ENCODE results near the gene POLE2.
A peak's percentile ranks its signal among the peaks of the same experiment; 100 is the strongest.
"Not testable (repeated sequence)": the region's sequence is repeated elsewhere in the genome, so short reads cannot be mapped to it uniquely, and the experiment has no call there.

POLE2 gene

GRCh38 chr14:49619273-49619672 lies 68.7 kb downstream of the POLE2 start:
- not testable (repeated sequence) for DNase-seq (ENCODE audit: low read depth)

GRCh38 chr14:49617852-49618519 lies 70.0 kb downstream of the POLE2 start:
- no peak for DNase-seq (ENCODE audit: low read depth)

GRCh38 chr14:49615776-49616175 lies 72.2 kb downstream of the POLE2 start:
- no peak for DNase-seq (ENCODE audit: low read depth)

- DNase-seq (ENCODE audit: low read depth) = no peak
Observed at GRCh38 chr14:49614196-49614595, 73.8 kb downstream of the POLE2 start.

- no peak for DNase-seq (ENCODE audit: low read depth)
Observed at GRCh38 chr14:49612671-49613070, 75.3 kb downstream of the POLE2 start.

GRCh38 chr14:49612251-49612650 lies 75.8 kb downstream of the POLE2 start:
- DNase-seq (ENCODE audit: low read depth) = no peak

GRCh38 chr14:49607583-49607982 lies 80.4 kb downstream of the POLE2 start:
- DNase-seq (ENCODE audit: low read depth) = no peak

- peak; percentile 60 for DNase-seq (ENCODE audit: low read depth)
Observed at GRCh38 chr14:49598485-49599300, 89.3 kb downstream of the POLE2 start, which contains the start of gene LRR1. LRR1 (plus strand) TSS chr14:49598940; CDS start chr14:49599021, 81 bp downstream.

GRCh38 chr14:49598189-49598484 lies 89.9 kb downstream of the POLE2 start:
- DNase-seq (ENCODE audit: low read depth) = no peak

- no peak for DNase-seq (ENCODE audit: low read depth)
Observed at GRCh38 chr14:49594347-49595091, 93.5 kb downstream of the POLE2 start.
